Esophagus muscularis mucosa (tissue), 3 donors: ENCODE measurements around the gene COPE.

Experiments used
- CTCF ChIP-seq, 3 experiments: fragments of 200-600 bp in 2 of 3; fragments of 450-650 bp in 1 of 3; sonication (generic) in 2 of 3; IDR thresholded peaks; one replicate each; pipeline ENCODE4 v1.5.1; 2017 to 2019; ENCODE audit warnings: antibody characterized with exemption in 3 of 3, mild to moderate bottlenecking in 2 of 3, moderate library complexity in 1 of 3
- POLR2A ChIP-seq: fragments of 450-650 bp; IDR thresholded peaks from one replicate; pipeline ENCODE4 v1.6.1; 2017; ENCODE audit warnings: antibody characterized with exemption, moderate library complexity, mild to moderate bottlenecking, low read depth
- POLR2AphosphoS5 ChIP-seq, 2 donors: sonication (generic); formaldehyde crosslinking; IDR thresholded peaks; one replicate each; pipeline ENCODE4 v1.6.1; 2017; ENCODE audit warnings: antibody characterized with exemption in 2 of 2

DNA sequence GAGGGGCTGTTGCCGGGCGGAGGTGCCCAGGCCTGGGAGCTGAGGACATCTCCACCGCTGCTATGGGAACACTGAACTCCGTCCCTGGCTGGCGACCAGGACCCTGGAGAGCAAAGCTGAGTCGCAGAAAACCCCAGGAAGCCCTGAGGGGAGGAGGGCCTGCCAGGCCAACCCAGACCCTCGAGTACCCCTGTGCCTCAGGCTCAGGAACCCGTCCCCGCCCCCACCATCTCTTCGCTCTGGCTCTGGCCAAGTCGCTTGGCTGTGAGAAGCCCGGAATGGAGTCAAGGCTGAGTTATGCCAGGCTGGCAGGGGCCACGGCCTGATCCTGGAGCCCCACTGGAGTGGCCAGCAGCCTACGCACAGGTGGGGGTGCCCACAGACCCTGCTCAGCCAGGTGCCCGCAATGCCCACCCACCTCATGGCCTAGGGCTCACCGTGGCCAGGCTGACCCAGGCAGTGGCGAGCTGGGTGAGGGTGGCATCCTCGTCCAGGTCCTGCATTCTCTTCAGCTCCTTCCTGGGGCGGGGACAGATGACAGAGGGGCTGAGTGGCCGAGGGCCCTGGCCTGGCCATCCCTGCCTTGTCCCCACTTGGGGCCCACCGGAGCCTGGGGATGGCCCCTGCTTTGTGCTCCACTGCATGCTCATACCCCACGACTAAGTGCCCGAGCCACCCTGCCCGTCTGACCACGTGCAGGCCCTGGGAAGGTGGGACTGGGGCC is 14.7 kb downstream of the COPE start:
- TF ChIP-seq POLR2AphosphoS5 (IDR thresholded peaks at IDR 0.05) (no peak), POLR2A (no peak), CTCF (IDR thresholded peaks at IDR 0.05) (no peak)
